Measurements from ENCODE around the gene TMC8.

The TMC8 gene

GRCh38 chr17:78164748-78165607 is 34.4 kb downstream of the TMC8 start:
- no peak for DNase-seq

GRCh38 chr17:78166416-78166815 is 35.8 kb downstream of the TMC8 start:
- DNase-seq: no peak

GRCh38 chr17:78168242-78168902 is 37.8 kb downstream of the TMC8 start, which contains the start of gene SYNGR2:
Gene SYNGR2, plus strand, starts transcription at chr17:78168581. Its CDS starts 36 bp downstream, at chr17:78168617.
- DNase-seq: peak; percentile 75 to 91

GRCh38 chr17:78168903-78169793 is 38.6 kb downstream of the TMC8 start:
- peak; percentile 20 to 28 for DNase-seq

GRCh38 chr17:78170692-78171590 is 40.4 kb downstream of the TMC8 start:
- peak; percentile 50 to 55 for DNase-seq

- DNase-seq: peak in 1 of 2 donors; percentile 24
Observed at GRCh38 chr17:78171591-78172248, 41.1 kb downstream of the TMC8 start.

GRCh38 chr17:78172249-78173051 is 41.9 kb downstream of the TMC8 start:
- DNase-seq: peak; percentile 63 to 73

- peak; percentile 46 to 76 for DNase-seq
Observed at GRCh38 chr17:78173097-78173715, 42.6 kb downstream of the TMC8 start.

GRCh38 chr17:78174346-78174869 is 43.8 kb downstream of the TMC8 start:
- DNase-seq: peak; percentile 78 to 79

GRCh38 chr17:78174870-78175642 is 44.5 kb downstream of the TMC8 start:
- no peak for DNase-seq

- no peak for DNase-seq
Observed at GRCh38 chr17:78175643-78175981, 45.0 kb downstream of the TMC8 start.

- DNase-seq: peak; percentile 46 to 78
Observed at GRCh38 chr17:78176548-78177025, 46.0 kb downstream of the TMC8 start.

- DNase-seq: peak; percentile 71
Observed at GRCh38 chr17:78179372-78179771, 48.8 kb downstream of the TMC8 start.

- no peak for DNase-seq
Observed at GRCh38 chr17:78180083-78180482, 49.5 kb downstream of the TMC8 start.

- DNase-seq: no peak
Observed at GRCh38 chr17:78180508-78180907, 49.9 kb downstream of the TMC8 start.

- no peak for DNase-seq
Observed at GRCh38 chr17:78182504-78182903, 51.9 kb downstream of the TMC8 start.

GRCh38 chr17:78183916-78184315 is 53.3 kb downstream of the TMC8 start:
- DNase-seq: no peak

GRCh38 chr17:78184351-78184750 is 53.8 kb downstream of the TMC8 start:
- no peak for DNase-seq

- DNase-seq: no peak
Observed at GRCh38 chr17:78184868-78185267, 54.3 kb downstream of the TMC8 start.
